Gastrocnemius medialis (tissue), 4 donors: ENCODE data around the gene ZBED4.
A peak's percentile ranks its signal among the peaks of the same experiment; 100 is the strongest.

Experiments
- POLR2A ChIP-seq, 2 donors: fragments of 450-650 bp; IDR thresholded peaks; one replicate each; pipeline ENCODE4 v1.6.1; 2017; ENCODE audit warnings: antibody characterized with exemption in 2 of 2, mild to moderate bottlenecking in 2 of 2, moderate library complexity in 2 of 2
- TF ChIP-seq, protein P1 (sequence below), 5 experiments: fragments of 450-650 bp in 3 of 5; fragments of 200-600 bp in 2 of 5; sonication (generic) in 2 of 5; IDR thresholded peaks in 4 of 5; conservative IDR thresholded peaks in 1 of 5; 1 replicate in 4 of 5; 2 replicates in 1 of 5; pipeline ENCODE4 v1.5.1; 2016 to 2019; ENCODE audit warnings: antibody characterized with exemption in 5 of 5, mild to moderate bottlenecking in 3 of 5, moderate library complexity in 3 of 5

DNA sequence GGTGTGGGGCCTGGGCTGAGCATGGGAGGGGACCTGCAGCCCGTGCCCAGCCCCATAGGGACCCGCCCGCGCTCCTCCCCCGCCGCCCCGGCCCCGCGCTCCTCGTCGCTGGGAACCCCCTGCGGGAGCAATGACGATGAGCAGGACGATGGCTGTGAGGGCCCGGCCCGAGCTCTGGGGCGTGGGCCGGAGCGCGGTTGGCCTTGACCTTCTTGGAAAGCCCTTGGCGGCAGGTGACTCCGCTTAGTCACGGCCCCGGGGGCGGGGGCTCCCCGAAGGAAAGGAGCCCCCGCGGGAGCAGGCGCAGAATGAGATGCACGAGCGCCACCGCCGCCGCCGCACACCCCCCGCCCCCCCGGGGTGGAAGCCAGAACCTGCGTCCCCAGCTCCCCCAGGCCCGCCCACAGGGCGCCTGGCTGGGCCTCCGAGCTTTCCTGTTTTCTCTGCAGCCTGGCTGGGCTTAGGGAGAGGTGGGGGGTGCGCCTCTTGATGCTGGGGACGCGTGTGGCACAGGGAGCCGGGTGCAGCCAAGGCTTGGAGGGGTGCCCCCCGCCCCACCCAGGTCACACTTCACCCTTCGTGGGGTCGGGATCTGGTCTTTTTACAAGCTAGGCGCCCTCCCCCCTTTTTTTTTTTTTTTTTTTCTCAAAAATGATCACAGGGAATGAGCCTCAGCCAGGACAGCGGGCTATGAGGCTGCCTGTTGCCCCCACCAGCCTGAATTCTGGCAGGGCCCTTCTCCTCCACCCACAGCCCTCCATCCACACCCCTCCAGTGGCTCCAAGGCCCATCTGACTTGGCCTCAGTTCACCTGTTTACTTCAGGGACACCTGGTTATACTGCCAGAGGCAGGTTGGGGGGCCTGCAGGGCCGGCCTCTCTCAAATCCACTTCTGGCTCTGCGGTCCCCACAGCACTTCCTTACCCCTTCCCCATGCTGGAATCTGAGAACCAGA, 82.7 kb downstream of the ZBED4 start:
- peak; percentile 75 to 77 for TF ChIP-seq POLR2A (IDR thresholded peaks at IDR 0.05)
- TF ChIP-seq, protein P1, sequence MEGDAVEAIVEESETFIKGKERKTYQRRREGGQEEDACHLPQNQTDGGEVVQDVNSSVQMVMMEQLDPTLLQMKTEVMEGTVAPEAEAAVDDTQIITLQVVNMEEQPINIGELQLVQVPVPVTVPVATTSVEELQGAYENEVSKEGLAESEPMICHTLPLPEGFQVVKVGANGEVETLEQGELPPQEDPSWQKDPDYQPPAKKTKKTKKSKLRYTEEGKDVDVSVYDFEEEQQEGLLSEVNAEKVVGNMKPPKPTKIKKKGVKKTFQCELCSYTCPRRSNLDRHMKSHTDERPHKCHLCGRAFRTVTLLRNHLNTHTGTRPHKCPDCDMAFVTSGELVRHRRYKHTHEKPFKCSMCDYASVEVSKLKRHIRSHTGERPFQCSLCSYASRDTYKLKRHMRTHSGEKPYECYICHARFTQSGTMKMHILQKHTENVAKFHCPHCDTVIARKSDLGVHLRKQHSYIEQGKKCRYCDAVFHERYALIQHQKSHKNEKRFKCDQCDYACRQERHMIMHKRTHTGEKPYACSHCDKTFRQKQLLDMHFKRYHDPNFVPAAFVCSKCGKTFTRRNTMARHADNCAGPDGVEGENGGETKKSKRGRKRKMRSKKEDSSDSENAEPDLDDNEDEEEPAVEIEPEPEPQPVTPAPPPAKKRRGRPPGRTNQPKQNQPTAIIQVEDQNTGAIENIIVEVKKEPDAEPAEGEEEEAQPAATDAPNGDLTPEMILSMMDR (IDR thresholded peaks at IDR 0.05 in 4 of 5, conservative IDR thresholded peaks at IDR 0.05 in 1 of 5), result no peak
